Gastrocnemius medialis (tissue), 4 donors: Measurements from ENCODE around the gene TMSB4Y. TPM values are rescaled to one million over a fixed set of nuclear protein-coding genes. Genes with fewer than 3 reads are reported as not detected.

ENCODE experiments used
- ATAC-seq, 2 donors: fragments of 150-250 bp; one replicate each; pipeline ENCODE4 v1.9.1; 2016
- DNase-seq, 2 donors: peaks; one replicate each; pipeline ENCODE4 v3.0.0-alpha.2; 2019
- H3K27ac ChIP-seq, 4 donors: fragments of 200-600 bp; sonication (generic); 1 replicate in 1 of 4; 2 replicates in 3 of 4; pipeline ENCODE4 v1.5.1; 2016 to 2018; ENCODE audit warnings: mild to moderate bottlenecking in 2 of 4, moderate library complexity in 1 of 4
- H3K27me3 ChIP-seq, 3 donors: fragments of 200-600 bp; sonication (generic) in 2 of 3; 1 replicate in 1 of 3; 2 replicates in 2 of 3; pipeline versions ENCODE4 v1.5.1 to v1.6.0; 2016 to 2019; ENCODE audit warnings: mild to moderate bottlenecking in 1 of 3, moderate library complexity in 1 of 3
- H3K36me3 ChIP-seq, 2 donors: fragments of 200-600 bp; sonication (generic) in 1 of 2; one replicate each; pipeline ENCODE4 v1.5.1; 2017 to 2018
- H3K4me1 ChIP-seq, 2 donors: fragments of 200-600 bp; sonication (generic) in 1 of 2; one replicate each; pipeline ENCODE4 v1.5.1; 2016 to 2017; ENCODE audit warnings: mild to moderate bottlenecking in 2 of 2
- H3K4me3 ChIP-seq, 4 donors: fragments of 200-600 bp; sonication (generic) in 3 of 4; 1 replicate in 1 of 4; 2 replicates in 3 of 4; pipeline ENCODE4 v1.5.1; 2016 to 2019; ENCODE audit warnings: mild to moderate bottlenecking in 2 of 4
- H3K9me3 ChIP-seq, 3 donors: fragments of 200-600 bp; sonication (generic) in 2 of 3; 1 replicate in 1 of 3; 2 replicates in 2 of 3; pipeline ENCODE4 v1.5.1; 2016 to 2019
- POLR2A ChIP-seq, 2 donors: fragments of 450-650 bp; IDR thresholded peaks; one replicate each; pipeline ENCODE4 v1.6.1; 2017; ENCODE audit warnings: antibody characterized with exemption in 2 of 2, mild to moderate bottlenecking in 2 of 2, moderate library complexity in 2 of 2
- in situ Hi-C, 4 donors: fragments of 200-750 bp; cut with MboI; loops; one replicate each; pipeline versions ENCODE4 v1.15.0 to v1.8.0; 2017; ENCODE audit warnings: low sequenced_read_pairs in 4 of 4
- intact Hi-C: fragments of 100-400 bp; cut with DNase I; formaldehyde crosslinking; loops from one replicate; pipeline ENCODE4 v1.15.1; 2023; ENCODE audit warnings: low total_unique reads
- total RNA-seq, 4 donors: library from RNA; depleted of rRNA; stranded (reverse); fragments of >200 nt; gene quantifications; one replicate each; pipeline versions ENCODE4 v1.1.0 to v1.2.3, GENCODE V29; 2016
- TF ChIP-seq, protein P1 (sequence below), 5 experiments: fragments of 450-650 bp in 3 of 5; fragments of 200-600 bp in 2 of 5; sonication (generic) in 2 of 5; IDR thresholded peaks in 4 of 5; conservative IDR thresholded peaks in 1 of 5; 1 replicate in 4 of 5; 2 replicates in 1 of 5; pipeline ENCODE4 v1.5.1; 2016 to 2019; ENCODE audit warnings: antibody characterized with exemption in 5 of 5, mild to moderate bottlenecking in 3 of 5, moderate library complexity in 3 of 5

Gene TMSB4Y
- total RNA-seq, 4 donors from 2014 or later: not detected

DNA sequence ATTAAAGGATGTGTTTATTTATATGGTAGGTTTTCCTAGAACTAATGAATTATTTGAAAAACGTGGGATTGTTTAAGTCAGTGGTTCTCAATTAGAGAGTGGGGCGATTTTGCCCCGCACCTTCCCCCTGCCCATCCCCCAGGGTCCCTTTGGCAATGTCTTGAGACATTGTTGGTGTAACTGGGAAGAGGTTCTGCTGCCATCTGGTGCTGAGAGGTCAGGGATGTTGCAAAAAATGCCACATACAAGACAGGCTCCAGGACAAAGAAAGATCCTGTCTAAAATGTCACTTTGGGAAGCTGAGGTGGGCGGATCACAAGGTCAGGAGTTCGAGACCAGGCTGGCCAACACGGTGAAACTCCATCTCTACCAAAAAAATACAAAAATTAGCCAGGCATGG, 25.8 kb downstream of the TMSB4Y start:
- no peak for TF ChIP-seq POLR2A (IDR thresholded peaks at IDR 0.05)
- TF ChIP-seq, protein P1, sequence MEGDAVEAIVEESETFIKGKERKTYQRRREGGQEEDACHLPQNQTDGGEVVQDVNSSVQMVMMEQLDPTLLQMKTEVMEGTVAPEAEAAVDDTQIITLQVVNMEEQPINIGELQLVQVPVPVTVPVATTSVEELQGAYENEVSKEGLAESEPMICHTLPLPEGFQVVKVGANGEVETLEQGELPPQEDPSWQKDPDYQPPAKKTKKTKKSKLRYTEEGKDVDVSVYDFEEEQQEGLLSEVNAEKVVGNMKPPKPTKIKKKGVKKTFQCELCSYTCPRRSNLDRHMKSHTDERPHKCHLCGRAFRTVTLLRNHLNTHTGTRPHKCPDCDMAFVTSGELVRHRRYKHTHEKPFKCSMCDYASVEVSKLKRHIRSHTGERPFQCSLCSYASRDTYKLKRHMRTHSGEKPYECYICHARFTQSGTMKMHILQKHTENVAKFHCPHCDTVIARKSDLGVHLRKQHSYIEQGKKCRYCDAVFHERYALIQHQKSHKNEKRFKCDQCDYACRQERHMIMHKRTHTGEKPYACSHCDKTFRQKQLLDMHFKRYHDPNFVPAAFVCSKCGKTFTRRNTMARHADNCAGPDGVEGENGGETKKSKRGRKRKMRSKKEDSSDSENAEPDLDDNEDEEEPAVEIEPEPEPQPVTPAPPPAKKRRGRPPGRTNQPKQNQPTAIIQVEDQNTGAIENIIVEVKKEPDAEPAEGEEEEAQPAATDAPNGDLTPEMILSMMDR (IDR thresholded peaks at IDR 0.05 in 4 of 5, conservative IDR thresholded peaks at IDR 0.05 in 1 of 5): no peak
- Histone ChIP-seq H3K4me3 (no peak overlapping the region), H3K4me1 (no peaks in the 10 kb centered on the region), H3K36me3 (no peaks in the 10 kb centered on the region), H3K9me3 (no peaks in the 10 kb centered on the region), H3K27me3 (no peaks in the 10 kb centered on the region), H3K27ac (no peak overlapping the region)
- intact Hi-C loops (no loop called here), in situ Hi-C loops (no loop called here)
- ATAC-seq: no peak
- no peak for DNase-seq

DNA sequence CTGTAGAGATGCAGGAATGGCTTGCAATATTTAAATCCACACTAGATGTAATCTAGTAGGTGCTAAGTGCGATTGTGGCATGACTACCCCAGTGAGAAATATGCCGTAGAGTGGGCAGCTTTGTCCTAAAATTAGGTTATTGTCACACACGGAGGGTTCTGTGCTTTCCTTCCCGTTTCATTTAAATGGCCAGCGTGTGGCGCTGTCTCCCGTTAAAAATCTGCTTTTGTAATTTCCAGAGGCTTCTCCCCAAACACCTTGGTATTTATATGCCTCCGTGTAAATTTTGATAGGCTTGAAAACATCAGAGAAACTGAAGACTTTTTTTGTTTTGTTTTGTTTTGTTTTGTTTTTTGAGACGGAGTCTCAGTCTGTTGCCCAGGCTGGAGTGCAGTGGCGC, 34.9 kb downstream of the TMSB4Y start:
- ATAC-seq (no peak), DNase-seq (no peak)
- Histone ChIP-seq H3K27ac (no peak overlapping the region), H3K4me1 (no peaks in the 10 kb centered on the region), H3K4me3 (no peak overlapping the region), H3K9me3 (no peaks in the 10 kb centered on the region), H3K27me3 (no peaks in the 10 kb centered on the region), H3K36me3 (no peaks in the 10 kb centered on the region)
- TF ChIP-seq, protein P1 (IDR thresholded peaks at IDR 0.05 in 4 of 5, conservative IDR thresholded peaks at IDR 0.05 in 1 of 5): no peak
- no peak for TF ChIP-seq POLR2A (IDR thresholded peaks at IDR 0.05)
- intact Hi-C loops: no loop called here
- in situ Hi-C loops: no loop called here

DNA sequence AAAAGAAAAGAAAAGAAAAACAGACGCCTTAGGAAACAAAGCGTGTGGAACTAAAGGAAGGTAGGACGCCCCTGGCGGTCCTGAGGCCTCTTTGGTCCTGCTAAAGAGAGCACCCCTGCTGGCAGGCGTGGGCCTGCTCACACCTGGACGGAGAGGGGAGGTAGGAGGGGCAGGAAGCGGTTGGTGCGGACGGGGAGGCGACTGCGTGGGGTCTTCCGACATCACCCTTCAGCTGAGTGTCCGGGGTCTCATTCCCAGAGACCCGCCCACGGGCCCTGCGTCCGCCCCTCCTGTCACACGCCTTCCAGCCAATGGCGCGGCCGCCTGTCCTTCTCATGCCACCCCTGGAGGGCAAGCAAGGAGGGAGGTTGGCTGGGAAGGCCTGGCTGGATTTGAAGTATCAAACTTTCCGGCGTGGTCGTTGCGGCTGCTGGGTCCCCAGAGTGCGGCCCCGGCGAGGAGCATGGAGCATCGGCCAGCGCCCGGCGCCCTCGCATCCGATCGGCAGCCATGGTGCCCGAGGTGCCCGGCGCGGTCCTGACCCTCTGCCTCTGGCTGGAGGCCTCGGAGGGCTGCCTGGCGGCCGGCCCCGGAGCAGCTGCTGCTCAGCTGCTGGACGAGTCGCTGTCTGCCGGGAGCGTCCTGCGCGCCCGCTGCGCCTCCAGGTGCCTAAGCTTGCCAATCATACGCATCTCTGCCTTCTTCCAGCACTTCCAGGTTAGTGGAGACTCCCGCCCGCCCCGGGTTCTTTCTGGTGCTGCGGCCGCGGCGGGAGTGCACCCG, 47.8 kb downstream of the TMSB4Y start:
- in situ Hi-C loops: no loop called here
- TF ChIP-seq POLR2A (IDR thresholded peaks at IDR 0.05): no peak
- TF ChIP-seq, protein P1 (IDR thresholded peaks at IDR 0.05 in 4 of 5, conservative IDR thresholded peaks at IDR 0.05 in 1 of 5): no peak
- H3K27me3 ChIP-seq: no peaks in the 10 kb centered on the region
- no peak for DNase-seq
- intact Hi-C loops: no loop called here
- no peaks in the 10 kb centered on the region for H3K9me3 ChIP-seq
- H3K27ac ChIP-seq: no peak overlapping the region
- H3K36me3 ChIP-seq: no peaks in the 10 kb centered on the region
- no peak for ATAC-seq
- no peaks in the 10 kb centered on the region for H3K4me1 ChIP-seq
- H3K4me3 ChIP-seq: peak overlapping the region in 1 of 4 donors; percentile 5

DNA sequence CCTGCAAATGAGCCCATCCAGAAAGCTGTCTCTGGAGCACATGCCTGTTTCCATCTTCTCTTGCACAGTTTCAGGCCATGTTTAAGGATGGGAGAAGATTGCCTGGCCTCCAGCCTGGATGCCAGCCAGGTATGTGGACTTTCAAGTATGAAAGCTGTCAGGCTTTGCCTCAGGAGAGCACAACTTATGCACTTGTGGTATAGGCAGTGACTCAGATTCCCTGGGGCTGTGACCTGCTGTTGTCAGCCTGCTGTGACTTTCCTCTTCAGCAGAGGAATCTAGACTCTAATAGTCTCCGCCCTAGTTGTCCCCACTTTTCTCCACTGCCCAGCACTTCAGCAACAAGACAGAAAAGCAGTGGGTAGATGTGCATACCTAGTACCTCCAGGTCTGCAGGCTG, 51.0 kb downstream of the TMSB4Y start:
- Histone ChIP-seq H3K4me1 (no peaks in the 10 kb centered on the region), H3K27ac (no peak overlapping the region), H3K36me3 (no peaks in the 10 kb centered on the region), H3K4me3 (no peak overlapping the region), H3K27me3 (no peaks in the 10 kb centered on the region), H3K9me3 (no peaks in the 10 kb centered on the region)
- TF ChIP-seq, protein P1 (IDR thresholded peaks at IDR 0.05 in 4 of 5, conservative IDR thresholded peaks at IDR 0.05 in 1 of 5): no peak
- TF ChIP-seq POLR2A (IDR thresholded peaks at IDR 0.05): no peak
- in situ Hi-C loops: no loop called here
- ATAC-seq: no peak
- intact Hi-C loops: no loop called here
- no peak for DNase-seq

Other genes with a start within 250 kb of the TMSB4Y start
- gene UTY, start 223.9 kb upstream of the TMSB4Y start, total RNA-seq: 10 to 100 TPM in 2 of 4 donors, not detected in 2; 17.2 to 39.4 TPM